HCT116 (cell line): ENCODE measurements around the gene OPCML. TPM values are rescaled to one million over a fixed set of nuclear protein-coding genes. Genes with fewer than 3 reads are reported as not detected.

Source experiments
- ATAC-seq: fragments of 200-7000 bp; cut with Tn5 transposase; 2 replicates; pipeline ENCODE4 v1.9.1; 2020; ENCODE audit warnings: mild to moderate bottlenecking, moderate library complexity
- BruUV-seq: library from RNA; stranded (reverse); fragments of 400-500 nt; replicated peaks from 2 replicates; lab custom pipeline; 2021; lab: Mats Ljungman, UMichigan
- CTCF ChIA-PET: fragments of 300-600 bp; sonication (Branson Sonifier 250); formaldehyde crosslinking; loops from one replicate; lab custom pipeline; 2021; ENCODE audit warnings: antibody characterized with exemption; lab: Charles Lee
- POLR2A ChIA-PET: fragments of 300-600, 350-600 bp; sonication (Branson Sonifier 250); formaldehyde crosslinking; loops from one replicate; lab custom pipeline; 2021; ENCODE audit warnings: antibody characterized with exemption; lab: Charles Lee
- RAD21 ChIA-PET, 2 experiments: fragments of 300-600 bp; sonication (Branson Sonifier 250); formaldehyde crosslinking; loops; one replicate each; lab custom pipeline; 2023; ENCODE audit warnings: low total read pairs in 2 of 2; ENCODE audit not compliant: uncharacterized antibody in 2 of 2, unreplicated experiment in 2 of 2, low non-redundant PET in 1 of 2; lab: Charles Lee
- DNase-seq: peaks from one replicate; pipeline ENCODE4 v3.0.0-alpha.2; 2010; ENCODE audit warnings: low read depth, low spot score
- H2AFZ ChIP-seq: fragments of 200-600 bp; shearing (Covaris generic), sonication (generic); 2 replicates; pipeline ENCODE4 v1.6.1; 2017; ENCODE audit warnings: low read depth, mixed run types, mixed read lengths, antibody characterized with exemption, low read length; ENCODE audit not compliant: poor library complexity, severe bottlenecking
- H3K27ac ChIP-seq: 2 replicates; pipeline ENCODE4 v1.5.1; 2012; ENCODE audit warnings: low read depth, low read length
- H3K27me3 ChIP-seq: fragments of 200-600 bp; sonication (generic); 2 replicates; pipeline ENCODE4 v1.6.1; 2016; ENCODE audit warnings: mixed run types, low read length, mixed read lengths; ENCODE audit not compliant: insufficient read depth
- H3K36me3 ChIP-seq, 2 experiments: fragments of 200-500 bp in 1 of 2; fragments of 200-600 bp in 1 of 2; sonication (Bioruptor generic) in 1 of 2; sonication (generic) in 1 of 2; 2 replicates each; pipeline versions ENCODE4 v1.5.1 to v1.6.1; 2014 to 2016; ENCODE audit warnings: low read length in 2 of 2, inconsistent platforms in 1 of 2, mixed read lengths in 1 of 2, mixed run types in 1 of 2; ENCODE audit not compliant: insufficient read depth in 2 of 2, control insufficient read depth in 1 of 2
- H3K4me1 ChIP-seq, 2 experiments: fragments of 200-600 bp in 1 of 2; sonication (generic) in 1 of 2; 2 replicates each; pipeline versions ENCODE4 v1.5.1 to v1.6.1; 2012 to 2017; ENCODE audit warnings: low read length in 2 of 2, inconsistent platforms in 1 of 2, mild to moderate bottlenecking in 1 of 2, mixed read lengths in 1 of 2, mixed run types in 1 of 2, moderate library complexity in 1 of 2; ENCODE audit not compliant: insufficient read depth in 2 of 2, control insufficient read depth in 1 of 2
- H3K4me2 ChIP-seq: fragments of 200-600 bp; sonication (generic); 2 replicates; pipeline ENCODE4 v1.6.1; 2017; ENCODE audit warnings: mixed run types, low read length, mixed read lengths
- H3K4me3 ChIP-seq, 2 experiments: fragments of 200-600 bp in 1 of 2; sonication (generic) in 1 of 2; replicated peaks in 1 of 2; 2 replicates each; pipeline ENCODE4 v1.5.1; 2011 to 2016; ENCODE audit warnings: low read length in 2 of 2, control low read depth in 1 of 2, low read depth in 1 of 2, mild to moderate bottlenecking in 1 of 2, mixed read lengths in 1 of 2, mixed run types in 1 of 2
- H3K79me2 ChIP-seq: fragments of 200-600 bp; sonication (generic); 2 replicates; pipeline ENCODE4 v1.6.1; 2017; ENCODE audit warnings: mild to moderate bottlenecking, mixed run types, low read length, moderate library complexity, mixed read lengths; ENCODE audit not compliant: insufficient read depth
- H3K9ac ChIP-seq: fragments of 200-600 bp; sonication (generic); 2 replicates; pipeline ENCODE4 v1.6.1; 2016; ENCODE audit warnings: low read length, mixed read lengths
- H3K9me2 ChIP-seq: fragments of 200-600 bp; sonication (generic), shearing (Covaris generic); 2 replicates; pipeline ENCODE4 v1.6.1; 2017; ENCODE audit warnings: mixed run types, mild to moderate bottlenecking, moderate library complexity; ENCODE audit not compliant: insufficient read depth
- H3K9me3 ChIP-seq, 2 experiments: fragments of 200-500 bp in 1 of 2; fragments of 200-600 bp in 1 of 2; sonication (Bioruptor generic) in 1 of 2; sonication (generic) in 1 of 2; 2 replicates each; pipeline ENCODE4 v1.6.1; 2014 to 2017; ENCODE audit warnings: low read length in 2 of 2, mixed read lengths in 2 of 2, inconsistent platforms in 1 of 2, low read depth in 1 of 2, mild to moderate bottlenecking in 1 of 2, mixed run types in 1 of 2, moderate library complexity in 1 of 2; ENCODE audit not compliant: control insufficient read depth in 1 of 2, insufficient read depth in 1 of 2
- H4K20me1 ChIP-seq: fragments of 200-600 bp; sonication (generic), shearing (Covaris generic); 2 replicates; pipeline ENCODE4 v1.6.1; 2017; ENCODE audit warnings: mixed run types, mild to moderate bottlenecking, moderate library complexity; ENCODE audit not compliant: insufficient read depth
- CBX3 ChIP-seq: IDR thresholded peaks from 2 replicates; pipeline ENCODE4 v1.6.1; 2012; ENCODE audit warnings: low read depth
- CEBPB ChIP-seq: IDR thresholded peaks from 2 replicates; pipeline ENCODE4 v1.6.1; 2012; ENCODE audit warnings: low read depth
- EZH2 ChIP-seq: fragments of 200-600 bp; sonication (generic); IDR thresholded peaks from 2 replicates; pipeline ENCODE4 v1.6.1; 2017; ENCODE audit warnings: antibody characterized with exemption, mixed run types
- EZH2phosphoT487 ChIP-seq: fragments of 200-600 bp; IDR thresholded peaks from 2 replicates; pipeline ENCODE4 v1.6.1; 2018; ENCODE audit warnings: antibody characterized with exemption, borderline replicate concordance
- FOSL1 ChIP-seq: IDR thresholded peaks from 2 replicates; pipeline ENCODE4 v1.6.1; 2012; ENCODE audit warnings: low read depth
- JUND ChIP-seq: IDR thresholded peaks from 2 replicates; pipeline ENCODE4 v1.6.1; 2012
- POLR2AphosphoS5 ChIP-seq: IDR thresholded peaks from 2 replicates; pipeline ENCODE4 v1.6.1; 2011; ENCODE audit warnings: mild to moderate bottlenecking, low read depth, low read length, moderate library complexity
- SP1 ChIP-seq: IDR thresholded peaks from 2 replicates; pipeline ENCODE4 v1.6.1; 2012; ENCODE audit warnings: low read depth
- ZFX ChIP-seq: fragments of 450-650 bp; IDR thresholded peaks from 2 replicates; pipeline ENCODE4 v1.6.1; 2017
- ZNF274 ChIP-seq: fragments of 200-500 bp; sonication (Bioruptor generic); IDR thresholded peaks from 2 replicates; pipeline ENCODE4 v1.6.1; 2014; ENCODE audit warnings: mild to moderate bottlenecking, low read depth, low read length, inconsistent platforms
- intact Hi-C: fragments of 100-400 bp; cut with micrococcal nuclease; formaldehyde crosslinking; loops from 2 replicates; pipeline ENCODE4 v1.10.0; 2022
- total RNA-seq: library from RNA; stranded (reverse); gene quantifications from one replicate; pipeline ENCODE4 v1.2.1, GENCODE V29; 2021; ENCODE audit not compliant: unreplicated experiment
- TF ChIP-seq, protein P1 (sequence below): IDR thresholded peaks from 2 replicates; pipeline ENCODE4 v1.6.1; 2012
- TF ChIP-seq, protein P2 (sequence below): IDR thresholded peaks from 2 replicates; pipeline ENCODE4 v1.6.1; 2012; ENCODE audit warnings: low read depth
- TF ChIP-seq, protein P3 (sequence below), 3 experiments: fragments of 200-600 bp in 1 of 3; sonication (generic) in 1 of 3; IDR thresholded peaks in 2 of 3; conservative IDR thresholded peaks in 1 of 3; 2 replicates each; pipeline ENCODE4 v1.5.1; 2012 to 2017; ENCODE audit warnings: low read depth in 2 of 3, low read length in 2 of 3, antibody characterized with exemption in 1 of 3, borderline replicate concordance in 1 of 3, control low read depth in 1 of 3, mild to moderate bottlenecking in 1 of 3, mixed read lengths in 1 of 3, mixed run types in 1 of 3, moderate library complexity in 1 of 3; ENCODE audit not compliant: insufficient read depth in 1 of 3
- TF ChIP-seq, protein P4 (sequence below): IDR thresholded peaks from 2 replicates; pipeline ENCODE4 v1.6.1; 2012

Gene OPCML
- total RNA-seq, 1 experiment from 2014 or later = not detected

DNA sequence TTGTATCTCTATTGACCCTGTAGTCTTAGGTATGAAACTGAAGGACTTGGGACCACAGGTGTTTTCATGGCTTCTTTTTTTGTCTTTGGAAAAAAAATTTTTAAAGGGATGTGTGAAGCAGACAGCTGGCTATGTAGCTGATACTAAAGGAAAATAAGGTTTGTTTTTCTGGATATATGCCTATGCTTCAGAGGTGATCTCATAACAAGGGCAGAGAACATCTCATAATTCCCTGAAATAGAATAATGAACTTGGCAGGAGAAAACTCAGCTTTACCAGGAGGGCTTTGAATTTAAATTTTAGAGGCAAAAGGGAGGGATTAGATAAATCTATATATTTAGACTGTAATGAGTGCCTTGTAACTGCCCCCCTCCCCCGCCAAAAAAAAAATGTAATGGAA lies 714.9 kb downstream of the OPCML start:
- DNase-seq (no peak), ATAC-seq (no peak)
- no peaks in the 10 kb centered on the region for H3K9me2 ChIP-seq
- ChIA-PET POLR2A (no interaction called here), CTCF (no interaction called here), RAD21 (no interaction called here)
- intact Hi-C loops = no loop called here
- BruUV-seq = no TSS peak
- no peak overlapping the region for H2AFZ ChIP-seq
- H3K36me3 ChIP-seq = no peaks in the 10 kb centered on the region
- no peak overlapping the region for H3K27ac ChIP-seq
- no peaks in the 10 kb centered on the region for H3K4me1 ChIP-seq
- no peak overlapping the region for H3K4me3 ChIP-seq
- peaks cover 8 to 29% of the 10 kb centered on the region in 2 experiments; a peak in 2 of 4 replicates for H3K9me3 ChIP-seq
- H3K79me2 ChIP-seq = no peaks in the 10 kb centered on the region
- no peak overlapping the region for H3K9ac ChIP-seq
- no peaks in the 10 kb centered on the region for H3K27me3 ChIP-seq
- H3K4me2 ChIP-seq = no peak overlapping the region
- TF ChIP-seq CBX3 = no peak
- no peak for TF ChIP-seq JUND
- TF ChIP-seq, protein P1, sequence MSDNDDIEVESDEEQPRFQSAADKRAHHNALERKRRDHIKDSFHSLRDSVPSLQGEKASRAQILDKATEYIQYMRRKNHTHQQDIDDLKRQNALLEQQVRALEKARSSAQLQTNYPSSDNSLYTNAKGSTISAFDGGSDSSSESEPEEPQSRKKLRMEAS = no peak
- TF ChIP-seq, protein P2, sequence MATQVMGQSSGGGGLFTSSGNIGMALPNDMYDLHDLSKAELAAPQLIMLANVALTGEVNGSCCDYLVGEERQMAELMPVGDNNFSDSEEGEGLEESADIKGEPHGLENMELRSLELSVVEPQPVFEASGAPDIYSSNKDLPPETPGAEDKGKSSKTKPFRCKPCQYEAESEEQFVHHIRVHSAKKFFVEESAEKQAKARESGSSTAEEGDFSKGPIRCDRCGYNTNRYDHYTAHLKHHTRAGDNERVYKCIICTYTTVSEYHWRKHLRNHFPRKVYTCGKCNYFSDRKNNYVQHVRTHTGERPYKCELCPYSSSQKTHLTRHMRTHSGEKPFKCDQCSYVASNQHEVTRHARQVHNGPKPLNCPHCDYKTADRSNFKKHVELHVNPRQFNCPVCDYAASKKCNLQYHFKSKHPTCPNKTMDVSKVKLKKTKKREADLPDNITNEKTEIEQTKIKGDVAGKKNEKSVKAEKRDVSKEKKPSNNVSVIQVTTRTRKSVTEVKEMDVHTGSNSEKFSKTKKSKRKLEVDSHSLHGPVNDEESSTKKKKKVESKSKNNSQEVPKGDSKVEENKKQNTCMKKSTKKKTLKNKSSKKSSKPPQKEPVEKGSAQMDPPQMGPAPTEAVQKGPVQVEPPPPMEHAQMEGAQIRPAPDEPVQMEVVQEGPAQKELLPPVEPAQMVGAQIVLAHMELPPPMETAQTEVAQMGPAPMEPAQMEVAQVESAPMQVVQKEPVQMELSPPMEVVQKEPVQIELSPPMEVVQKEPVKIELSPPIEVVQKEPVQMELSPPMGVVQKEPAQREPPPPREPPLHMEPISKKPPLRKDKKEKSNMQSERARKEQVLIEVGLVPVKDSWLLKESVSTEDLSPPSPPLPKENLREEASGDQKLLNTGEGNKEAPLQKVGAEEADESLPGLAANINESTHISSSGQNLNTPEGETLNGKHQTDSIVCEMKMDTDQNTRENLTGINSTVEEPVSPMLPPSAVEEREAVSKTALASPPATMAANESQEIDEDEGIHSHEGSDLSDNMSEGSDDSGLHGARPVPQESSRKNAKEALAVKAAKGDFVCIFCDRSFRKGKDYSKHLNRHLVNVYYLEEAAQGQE = no peak
- no peak for TF ChIP-seq EZH2phosphoT487
- TF ChIP-seq, protein P3, sequence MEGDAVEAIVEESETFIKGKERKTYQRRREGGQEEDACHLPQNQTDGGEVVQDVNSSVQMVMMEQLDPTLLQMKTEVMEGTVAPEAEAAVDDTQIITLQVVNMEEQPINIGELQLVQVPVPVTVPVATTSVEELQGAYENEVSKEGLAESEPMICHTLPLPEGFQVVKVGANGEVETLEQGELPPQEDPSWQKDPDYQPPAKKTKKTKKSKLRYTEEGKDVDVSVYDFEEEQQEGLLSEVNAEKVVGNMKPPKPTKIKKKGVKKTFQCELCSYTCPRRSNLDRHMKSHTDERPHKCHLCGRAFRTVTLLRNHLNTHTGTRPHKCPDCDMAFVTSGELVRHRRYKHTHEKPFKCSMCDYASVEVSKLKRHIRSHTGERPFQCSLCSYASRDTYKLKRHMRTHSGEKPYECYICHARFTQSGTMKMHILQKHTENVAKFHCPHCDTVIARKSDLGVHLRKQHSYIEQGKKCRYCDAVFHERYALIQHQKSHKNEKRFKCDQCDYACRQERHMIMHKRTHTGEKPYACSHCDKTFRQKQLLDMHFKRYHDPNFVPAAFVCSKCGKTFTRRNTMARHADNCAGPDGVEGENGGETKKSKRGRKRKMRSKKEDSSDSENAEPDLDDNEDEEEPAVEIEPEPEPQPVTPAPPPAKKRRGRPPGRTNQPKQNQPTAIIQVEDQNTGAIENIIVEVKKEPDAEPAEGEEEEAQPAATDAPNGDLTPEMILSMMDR (IDR thresholded peaks at IDR 0.05 in 2 of 3, conservative IDR thresholded peaks at IDR 0.05 in 1 of 3; ENCODE audit: borderline replicate concordance in 1 of 3, insufficient read depth in 1 of 3, low read depth in 2 of 3, low read length in 2 of 3) = no peak
- TF ChIP-seq, protein P4, sequence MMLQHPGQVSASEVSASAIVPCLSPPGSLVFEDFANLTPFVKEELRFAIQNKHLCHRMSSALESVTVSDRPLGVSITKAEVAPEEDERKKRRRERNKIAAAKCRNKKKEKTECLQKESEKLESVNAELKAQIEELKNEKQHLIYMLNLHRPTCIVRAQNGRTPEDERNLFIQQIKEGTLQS = no peak
- TF ChIP-seq CEBPB = no peak
- no peak for TF ChIP-seq FOSL1
- no peak for TF ChIP-seq EZH2
- no peak for TF ChIP-seq POLR2AphosphoS5
- no peak for TF ChIP-seq ZFX
- TF ChIP-seq ZNF274 = no peak
- TF ChIP-seq SP1 = no peak
- TF ChIP-seq, all 23 proteins: peak for 0
- no peaks in the 10 kb centered on the region for H4K20me1 ChIP-seq
